Astrocyte of the cerebellum (primary cell): ENCODE data around the gene TGFBI.

Source experiments
- DNase-seq: peaks from one replicate; pipeline ENCODE4 v3.0.0-alpha.2; 2011; ENCODE audit warnings: low read depth
- H3K4me3 ChIP-seq: 2 replicates; pipeline ENCODE4 v1.5.1; 2011; ENCODE audit warnings: mild to moderate bottlenecking, low read depth, low read length, moderate library complexity
- CTCF ChIP-seq: IDR thresholded peaks from 2 replicates; pipeline ENCODE4 v1.5.1; 2012; ENCODE audit warnings: low read length, low read depth, moderate library complexity, mild to moderate bottlenecking; ENCODE audit errors: missing control alignments
- in situ Hi-C: cut with HindIII; loops from 2 replicates; pipeline ENCODE4 v1.10.0; 2017; ENCODE audit warnings: low sequenced_read_pairs

The TGFBI gene

GRCh38 chr5:136080483-136081216, 51.9 kb downstream of the TGFBI start:
- peak overlapping the region; percentile 50 for H3K4me3 ChIP-seq
- DNase-seq, result peak; percentile 86
- TF ChIP-seq CTCF, result no peak
- in situ Hi-C loops, result loop anchor here (5.0 kb wide), 1 partner anchor 52 kb away; the partner anchor contains the start of gene SMAD5

GRCh38 chr5:136081217-136081591, 52.4 kb downstream of the TGFBI start:
- DNase-seq, result no peak
- no peak for TF ChIP-seq CTCF
- H3K4me3 ChIP-seq, result peak overlapping the region; percentile 50
- in situ Hi-C loops, result loop anchor here (5.0 kb wide), 1 partner anchor 51 kb away; the partner anchor contains the start of gene SMAD5

GRCh38 chr5:136082390-136083193, 53.8 kb downstream of the TGFBI start:
- no peak overlapping the region for H3K4me3 ChIP-seq
- peak; percentile 72 for TF ChIP-seq CTCF
- in situ Hi-C loops, result loop anchor here (5.0 kb wide), 1 partner anchor 50 kb away; the partner anchor contains the start of gene SMAD5
- DNase-seq, result peak; percentile 39

GRCh38 chr5:136084698-136085097, 55.9 kb downstream of the TGFBI start:
- DNase-seq, result no peak
- H3K4me3 ChIP-seq, result no peak overlapping the region
- TF ChIP-seq CTCF, result no peak
- in situ Hi-C loops, result loop anchor here (5.0 kb wide), 1 partner anchor 48 kb away; the partner anchor contains the start of gene SMAD5

DNA sequence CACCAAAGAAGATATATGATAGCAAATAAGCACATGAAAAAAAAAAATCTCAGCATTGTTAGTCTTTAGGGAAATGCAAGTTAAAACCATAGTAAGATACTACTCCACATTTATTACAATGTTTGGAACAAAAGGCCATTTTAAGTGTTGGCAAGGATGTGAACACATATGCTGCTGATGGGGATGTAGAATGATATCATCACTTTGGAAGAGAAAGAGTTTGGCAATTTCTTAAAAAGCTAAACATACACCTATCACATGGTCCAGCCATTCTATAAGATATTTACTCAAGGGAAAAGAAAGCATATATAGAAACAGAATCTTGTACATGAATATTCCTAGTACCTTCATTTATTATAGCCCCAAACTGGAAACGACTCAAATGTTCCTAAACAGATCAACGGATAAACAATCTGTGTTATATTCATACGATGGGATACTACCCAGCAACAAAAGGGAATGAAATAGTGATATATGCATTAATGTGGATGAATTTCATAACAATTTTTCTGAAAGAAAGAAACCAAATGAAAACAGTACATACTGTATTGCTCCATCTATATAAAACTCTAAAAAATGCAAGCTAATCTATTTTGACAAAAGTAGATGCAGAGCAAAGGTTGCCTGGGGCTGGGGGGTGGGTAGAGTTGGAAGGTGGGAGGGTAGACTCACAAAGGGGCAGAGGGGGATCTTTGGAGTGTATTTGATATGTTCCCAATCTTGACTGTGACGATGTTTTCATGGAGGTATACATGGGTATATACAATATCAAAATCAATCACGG, 58.2 kb downstream of the TGFBI start:
- H3K4me3 ChIP-seq, result no peak overlapping the region
- in situ Hi-C loops, result no loop called here
- no peak for DNase-seq
- no peak for TF ChIP-seq CTCF
